Karpas-422 (cell line): ENCODE results near the gene PATL2. TPM values are rescaled to one million over a fixed set of nuclear protein-coding genes. Genes with fewer than 3 reads are reported as not detected.
"Not testable (repeated sequence)": the region's sequence is repeated elsewhere in the genome, so short reads cannot be mapped to it uniquely, and the experiment has no call there.

Experiments
- DNase-seq: peaks from one replicate; pipeline ENCODE4 v3.0.0-alpha.2; 2015
- H2AFZ ChIP-seq: fragments of 200-600 bp; sonication (generic); 2 replicates; pipeline ENCODE4 v1.6.1; 2014; ENCODE audit warnings: antibody characterized with exemption, low read length, mixed read lengths
- H3K27ac ChIP-seq: fragments of 200-600 bp; sonication (generic); 2 replicates; pipeline ENCODE4 v1.5.1; 2014; ENCODE audit warnings: mild to moderate bottlenecking, low read length, moderate library complexity
- H3K27me3 ChIP-seq: fragments of 200-600 bp; sonication (generic); 2 replicates; pipeline ENCODE4 v1.6.1; 2014; ENCODE audit warnings: low read length, mixed read lengths
- H3K36me3 ChIP-seq: fragments of 200-600 bp; sonication (generic); 2 replicates; pipeline ENCODE4 v1.6.1; 2014; ENCODE audit warnings: low read length, mixed read lengths; ENCODE audit not compliant: insufficient read depth
- H3K4me1 ChIP-seq: fragments of 200-600 bp; sonication (generic); 2 replicates; pipeline ENCODE4 v1.6.1; 2014; ENCODE audit warnings: mild to moderate bottlenecking, low read length, mixed read lengths
- H3K4me2 ChIP-seq: fragments of 200-600 bp; sonication (generic); 2 replicates; pipeline ENCODE4 v1.6.1; 2014; ENCODE audit warnings: low read length, low read depth, mild to moderate bottlenecking; ENCODE audit not compliant: poor library complexity, severe bottlenecking
- H3K4me3 ChIP-seq: fragments of 200-600 bp; sonication (generic); 2 replicates; pipeline ENCODE4 v1.5.1; 2014; ENCODE audit warnings: mild to moderate bottlenecking, antibody characterized with exemption, low read length, mixed read lengths
- H3K79me2 ChIP-seq: fragments of 200-600 bp; sonication (generic); 2 replicates; pipeline ENCODE4 v1.6.1; 2014; ENCODE audit warnings: mild to moderate bottlenecking, low read length, mixed read lengths
- H3K9ac ChIP-seq: fragments of 200-600 bp; sonication (generic); 2 replicates; pipeline ENCODE4 v1.6.0; 2014; ENCODE audit warnings: low read length
- H3K9me2 ChIP-seq: fragments of 200-600 bp; sonication (generic), shearing (Covaris generic); replicated peaks from 2 replicates; pipeline ENCODE4 v1.6.0; 2014; ENCODE audit warnings: mild to moderate bottlenecking, low read length, moderate library complexity; ENCODE audit not compliant: insufficient read depth
- H3K9me3 ChIP-seq: fragments of 300-700, 200-600 bp; sonication (generic); 2 replicates; pipeline ENCODE4 v1.6.1; 2014; ENCODE audit warnings: low read length, mixed read lengths
- H4K20me1 ChIP-seq: fragments of 200-600 bp; sonication (generic); 2 replicates; pipeline ENCODE4 v1.6.1; 2014; ENCODE audit warnings: mild to moderate bottlenecking, antibody characterized with exemption, low read length, low read depth; ENCODE audit not compliant: insufficient read depth
- total RNA-seq: library from RNA; depleted of rRNA; stranded (reverse); fragments of >200 nt; shearing (Covaris generic); gene quantifications from 2 replicates; pipeline ENCODE4 v1.2.3, GENCODE V29; 2014; ENCODE audit warnings: low replicate concordance

PATL2 gene
- total RNA-seq, 1 experiment from 2014 or later: 5.0 TPM

- Histone ChIP-seq H3K4me3 (no peak overlapping the region), H3K9me2 (no peaks in the 10 kb centered on the region), H3K4me2 (no peak overlapping the region), H3K79me2 (peaks cover 6% of the 10 kb centered on the region), H3K9me3 (no peaks in the 10 kb centered on the region), H4K20me1 (peaks cover under 1% of the 10 kb centered on the region; the same call in 1 of the 2 replicates), H2AFZ (no peak overlapping the region), H3K4me1 (peaks cover 11% of the 10 kb centered on the region), H3K36me3 (no peaks in the 10 kb centered on the region), H3K27ac (no peak overlapping the region), H3K9ac (no peak overlapping the region), H3K27me3 (no peaks in the 10 kb centered on the region)
- no peak for DNase-seq
Observed at GRCh38 chr15:44706401-44706800, 4.7 kb downstream of the PATL2 start.

- no peak overlapping the region for H3K4me2 ChIP-seq
- H3K36me3 ChIP-seq: no peaks in the 10 kb centered on the region
- no peak for DNase-seq
- H3K9ac ChIP-seq: no peak overlapping the region
- H3K4me1 ChIP-seq: peaks cover 11% of the 10 kb centered on the region
- H3K27ac ChIP-seq: no peak overlapping the region
- no peaks in the 10 kb centered on the region for H3K9me2 ChIP-seq
- no peaks in the 10 kb centered on the region for H4K20me1 ChIP-seq
- peaks cover 4% of the 10 kb centered on the region for H3K79me2 ChIP-seq
- no peak overlapping the region for H3K4me3 ChIP-seq
- H2AFZ ChIP-seq: no peak overlapping the region
- H3K27me3 ChIP-seq: no peaks in the 10 kb centered on the region
- H3K9me3 ChIP-seq: no peaks in the 10 kb centered on the region
Observed at GRCh38 chr15:44705986-44706385, 5.1 kb downstream of the PATL2 start.

- not testable (repeated sequence) for H3K36me3 ChIP-seq, H3K9me3 ChIP-seq, H3K79me2 ChIP-seq, H3K27me3 ChIP-seq, H3K9ac ChIP-seq, DNase-seq, H3K4me2 ChIP-seq, H3K4me3 ChIP-seq, H3K27ac ChIP-seq, H3K9me2 ChIP-seq, H4K20me1 ChIP-seq, H2AFZ ChIP-seq, H3K4me1 ChIP-seq
Observed at GRCh38 chr15:44700676-44701075, 10.4 kb downstream of the PATL2 start.

DNA sequence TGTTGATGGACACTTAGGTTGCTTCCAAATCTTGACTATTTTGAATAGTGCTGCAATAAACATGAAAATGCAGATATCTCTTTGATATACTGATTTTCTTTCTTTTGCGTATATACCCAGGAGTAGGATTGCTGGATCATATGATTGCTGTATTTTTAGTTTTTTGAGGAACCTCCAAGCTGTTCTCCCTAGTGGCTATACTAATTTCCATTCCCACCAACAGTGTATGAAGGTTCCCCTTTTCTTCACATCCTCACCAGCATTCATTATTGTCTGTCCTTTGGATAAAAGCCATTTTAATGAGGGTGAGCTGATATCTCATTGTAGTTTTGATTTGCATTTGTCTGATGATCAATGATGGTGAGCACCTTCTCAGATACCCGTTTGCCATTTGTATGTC lies 12.5 kb downstream of the PATL2 start:
- H3K4me2 ChIP-seq: no peak overlapping the region
- no peaks in the 10 kb centered on the region for H3K9me3 ChIP-seq
- no peaks in the 10 kb centered on the region for H3K36me3 ChIP-seq
- H4K20me1 ChIP-seq: no peaks in the 10 kb centered on the region
- H3K79me2 ChIP-seq: no peaks in the 10 kb centered on the region
- DNase-seq: no peak
- H2AFZ ChIP-seq: no peak overlapping the region
- H3K4me1 ChIP-seq: no peaks in the 10 kb centered on the region
- H3K27ac ChIP-seq: no peak overlapping the region
- no peaks in the 10 kb centered on the region for H3K27me3 ChIP-seq
- no peak overlapping the region for H3K9ac ChIP-seq
- no peaks in the 10 kb centered on the region for H3K9me2 ChIP-seq
- H3K4me3 ChIP-seq: no peak overlapping the region

DNA sequence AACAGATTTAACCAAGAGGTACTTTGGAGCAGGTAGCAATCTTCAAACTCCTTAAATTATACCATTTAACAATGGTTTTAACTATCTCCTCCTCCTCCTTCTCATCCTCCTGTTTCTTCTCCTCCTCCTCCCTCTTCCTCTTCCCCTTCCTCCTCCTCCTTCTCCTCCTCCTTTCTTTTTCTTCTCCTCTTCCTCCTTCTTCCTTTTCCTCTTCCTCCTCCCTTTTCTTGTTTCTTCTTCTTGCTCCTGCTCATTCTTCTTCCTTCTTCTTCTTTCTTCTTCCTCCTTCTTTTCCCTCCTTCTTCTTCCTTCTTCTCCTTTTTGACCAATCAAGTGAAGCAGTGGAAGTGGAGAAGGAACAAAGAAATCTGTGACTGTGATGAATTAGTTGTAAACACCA lies 14.1 kb downstream of the PATL2 start:
- H3K79me2 ChIP-seq: no peaks in the 10 kb centered on the region
- H3K36me3 ChIP-seq: no peaks in the 10 kb centered on the region
- no peak overlapping the region for H3K27ac ChIP-seq
- H3K4me1 ChIP-seq: no peaks in the 10 kb centered on the region
- no peak overlapping the region for H2AFZ ChIP-seq
- no peaks in the 10 kb centered on the region for H4K20me1 ChIP-seq
- H3K27me3 ChIP-seq: no peaks in the 10 kb centered on the region
- H3K9me3 ChIP-seq: no peaks in the 10 kb centered on the region
- H3K4me2 ChIP-seq: no peak overlapping the region
- no peak overlapping the region for H3K9ac ChIP-seq
- no peak overlapping the region for H3K4me3 ChIP-seq
- DNase-seq: no peak
- no peaks in the 10 kb centered on the region for H3K9me2 ChIP-seq

GRCh38 chr15:44695294-44695693 lies 15.8 kb downstream of the PATL2 start:
- no peaks in the 10 kb centered on the region for H3K4me1 ChIP-seq
- no peaks in the 10 kb centered on the region for H4K20me1 ChIP-seq
- no peak overlapping the region for H3K9ac ChIP-seq
- H3K4me3 ChIP-seq: no peak overlapping the region
- H2AFZ ChIP-seq: no peak overlapping the region
- H3K9me2 ChIP-seq: no peaks in the 10 kb centered on the region
- H3K79me2 ChIP-seq: no peaks in the 10 kb centered on the region
- no peak for DNase-seq
- no peak overlapping the region for H3K27ac ChIP-seq
- H3K27me3 ChIP-seq: no peaks in the 10 kb centered on the region
- H3K36me3 ChIP-seq: no peaks in the 10 kb centered on the region
- no peak overlapping the region for H3K4me2 ChIP-seq
- no peaks in the 10 kb centered on the region for H3K9me3 ChIP-seq

DNA sequence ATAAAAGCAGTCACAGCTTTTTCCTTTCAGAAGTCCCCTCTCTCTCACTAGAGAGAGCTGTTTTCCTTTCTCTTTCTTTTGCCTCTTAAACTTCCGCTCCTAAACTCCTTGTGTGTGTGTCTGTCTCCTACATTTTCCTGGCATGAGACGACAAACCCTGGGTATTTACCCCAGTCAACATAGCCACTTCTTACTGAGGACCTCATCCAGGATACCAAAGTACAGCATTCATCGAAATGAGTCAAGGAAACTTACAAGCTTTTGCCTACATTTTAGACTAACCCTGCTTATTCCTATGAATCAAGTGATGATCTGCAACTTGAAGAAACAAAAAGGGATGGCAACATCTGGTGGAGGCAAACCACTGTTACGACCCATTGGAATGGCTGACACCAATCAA lies 16.7 kb downstream of the PATL2 start:
- H3K4me1 ChIP-seq: no peaks in the 10 kb centered on the region
- H3K27me3 ChIP-seq: no peaks in the 10 kb centered on the region
- no peaks in the 10 kb centered on the region for H4K20me1 ChIP-seq
- no peaks in the 10 kb centered on the region for H3K9me2 ChIP-seq
- no peak overlapping the region for H3K9ac ChIP-seq
- H3K9me3 ChIP-seq: no peaks in the 10 kb centered on the region
- no peaks in the 10 kb centered on the region for H3K79me2 ChIP-seq
- no peak overlapping the region for H3K4me2 ChIP-seq
- DNase-seq: no peak
- no peak overlapping the region for H2AFZ ChIP-seq
- H3K27ac ChIP-seq: no peak overlapping the region
- no peaks in the 10 kb centered on the region for H3K36me3 ChIP-seq
- H3K4me3 ChIP-seq: no peak overlapping the region

DNA sequence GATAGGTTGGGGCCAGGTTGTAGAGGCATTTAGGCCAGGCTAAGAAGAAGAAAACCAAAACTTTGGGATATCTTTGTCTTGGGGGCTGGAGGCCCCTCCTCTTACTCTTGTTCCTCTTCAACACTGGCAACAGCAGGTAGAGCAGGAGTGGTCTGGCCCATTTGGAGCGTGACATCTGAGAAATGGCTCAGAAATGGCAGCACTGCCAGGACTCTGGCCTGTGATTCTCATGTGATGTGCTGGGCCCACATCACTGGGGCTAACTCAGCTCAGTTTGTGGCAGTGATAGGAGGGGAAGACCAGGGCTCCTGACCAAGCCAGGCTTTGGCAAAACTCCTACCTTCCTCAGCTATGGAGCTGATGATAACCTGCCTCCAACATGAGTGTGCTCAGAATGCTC lies 18.5 kb downstream of the PATL2 start:
- Histone ChIP-seq H3K4me2 (no peak overlapping the region), H3K27me3 (no peaks in the 10 kb centered on the region), H3K9me3 (no peaks in the 10 kb centered on the region), H3K4me1 (no peaks in the 10 kb centered on the region; the same call in 1 of the 2 replicates), H3K9ac (no peak overlapping the region), H3K27ac (no peak overlapping the region), H2AFZ (no peak overlapping the region), H4K20me1 (no peaks in the 10 kb centered on the region), H3K4me3 (no peak overlapping the region), H3K9me2 (no peaks in the 10 kb centered on the region), H3K36me3 (no peaks in the 10 kb centered on the region), H3K79me2 (no peaks in the 10 kb centered on the region)
- DNase-seq: no peak

DNA sequence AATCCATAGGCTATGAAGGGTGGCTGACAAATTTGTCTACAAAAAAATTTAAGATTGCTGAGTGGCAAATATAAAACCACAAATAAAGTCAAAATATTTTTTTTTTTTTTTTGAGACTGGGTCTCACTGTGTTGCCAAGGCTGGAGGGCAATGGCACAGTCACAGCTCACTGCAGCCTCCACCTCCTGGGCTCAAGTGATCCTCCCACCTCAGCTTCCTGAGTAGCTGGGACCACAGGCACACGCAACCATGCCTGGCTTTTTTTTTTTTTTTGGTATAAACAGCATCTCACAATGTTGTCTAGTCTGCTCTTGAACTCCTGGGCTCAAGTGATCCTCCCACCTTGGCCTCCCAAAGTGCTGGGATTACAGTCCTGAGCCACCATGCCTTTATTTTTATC lies 20.9 kb downstream of the PATL2 start:
- H2AFZ ChIP-seq, DNase-seq, H3K4me1 ChIP-seq, H3K27ac ChIP-seq, H3K27me3 ChIP-seq, H3K36me3 ChIP-seq, H3K9me2 ChIP-seq, H3K9me3 ChIP-seq, H3K4me3 ChIP-seq, H3K79me2 ChIP-seq, H4K20me1 ChIP-seq, H3K9ac ChIP-seq, H3K4me2 ChIP-seq: not testable (repeated sequence)
